OCI-LY7 (cell line): Measurements from ENCODE around the gene STAT5B. TPM values are rescaled to one million over a fixed set of nuclear protein-coding genes. Genes with fewer than 3 reads are reported as not detected.
"Not testable (repeated sequence)": the region's sequence is repeated elsewhere in the genome, so short reads cannot be mapped to it uniquely, and the experiment has no call there.

ENCODE experiments used
- BruUV-seq: library from RNA; stranded (reverse); fragments of 400-500 nt; replicated peaks from 2 replicates; lab custom pipeline; 2021; lab: Mats Ljungman, UMichigan
- CTCF ChIA-PET: fragments of 300-600 bp; sonication (Branson Sonifier 250); formaldehyde crosslinking; loops from one replicate; lab custom pipeline; 2022; ENCODE audit warnings: antibody characterized with exemption; ENCODE audit not compliant: unreplicated experiment; lab: Charles Lee
- POLR2A ChIA-PET: fragments of 300-600 bp; sonication (Branson Sonifier 250); formaldehyde crosslinking; loops from one replicate; lab custom pipeline; 2022; ENCODE audit warnings: antibody characterized with exemption; lab: Charles Lee
- DNase-seq: peaks from one replicate; pipeline ENCODE4 v3.0.0-alpha.2; 2015; ENCODE audit warnings: low spot score
- H2AFZ ChIP-seq: fragments of 200-600 bp; sonication (generic), shearing (Covaris generic); 2 replicates; pipeline ENCODE4 v1.6.1; 2014; ENCODE audit warnings: mild to moderate bottlenecking, antibody characterized with exemption, low read length, moderate library complexity
- H3K27ac ChIP-seq: fragments of 200-600 bp; sonication (generic); 2 replicates; pipeline ENCODE4 v1.5.1; 2014; ENCODE audit warnings: mixed run types, low read depth, mild to moderate bottlenecking, moderate library complexity, low read length, inconsistent platforms; ENCODE audit not compliant: poor library complexity, severe bottlenecking
- H3K36me3 ChIP-seq: fragments of 200-600 bp; sonication (generic); 2 replicates; pipeline ENCODE4 v1.6.1; 2014; ENCODE audit warnings: mild to moderate bottlenecking, antibody characterized with exemption, low read length, moderate library complexity, mixed read lengths; ENCODE audit not compliant: insufficient read depth
- H3K4me1 ChIP-seq: fragments of 200-600 bp; sonication (generic); 2 replicates; pipeline ENCODE4 v1.5.1; 2014; ENCODE audit warnings: mild to moderate bottlenecking, low read length; ENCODE audit not compliant: insufficient read depth, poor library complexity, severe bottlenecking
- H3K4me2 ChIP-seq: fragments of 200-600 bp; sonication (generic); 2 replicates; pipeline ENCODE4 v1.6.1; 2014; ENCODE audit warnings: mild to moderate bottlenecking, low read length
- H3K4me3 ChIP-seq: fragments of 200-600 bp; sonication (generic); 2 replicates; pipeline ENCODE4 v1.5.1; 2014; ENCODE audit warnings: mild to moderate bottlenecking, low read depth, low read length; ENCODE audit not compliant: poor library complexity, severe bottlenecking
- H3K79me2 ChIP-seq: fragments of 200-600 bp; sonication (generic); 2 replicates; pipeline ENCODE4 v1.6.1; 2016; ENCODE audit warnings: low read depth, mild to moderate bottlenecking, low read length, moderate library complexity, mixed read lengths; ENCODE audit not compliant: insufficient read depth
- H3K9me2 ChIP-seq: fragments of 200-600 bp; sonication (generic); 2 replicates; pipeline ENCODE4 v1.6.1; 2016; ENCODE audit warnings: mild to moderate bottlenecking, low read length, mixed read lengths; ENCODE audit not compliant: insufficient read depth
- H3K9me3 ChIP-seq: fragments of 200-600 bp; sonication (generic); 2 replicates; pipeline ENCODE4 v1.6.1; 2014; ENCODE audit warnings: mild to moderate bottlenecking, mixed run types, low read length, mixed read lengths
- H4K20me1 ChIP-seq: fragments of 200-600 bp; sonication (generic); 2 replicates; pipeline ENCODE4 v1.6.1; 2014; ENCODE audit warnings: mild to moderate bottlenecking, antibody characterized with exemption, low read length, moderate library complexity, mixed read lengths; ENCODE audit not compliant: insufficient read depth
- EZH2phosphoT487 ChIP-seq: fragments of 200-600 bp; sonication (generic); IDR thresholded peaks from 2 replicates; pipeline ENCODE4 v1.6.1; 2018; ENCODE audit warnings: low read depth, borderline replicate concordance, mild to moderate bottlenecking, mixed run types, antibody characterized with exemption, low read length, moderate library complexity, mixed read lengths
- intact Hi-C: fragments of 100-400 bp; cut with micrococcal nuclease; formaldehyde crosslinking; loops from one replicate; pipeline ENCODE4 v1.10.0; 2022; ENCODE audit not compliant: unreplicated experiment
- total RNA-seq, 2 experiments: library from RNA; depleted of rRNA in 1 of 2; stranded (reverse); fragments of >200 nt in 1 of 2; shearing (Covaris generic) in 1 of 2; gene quantifications; 2 replicates each; pipeline ENCODE4 v1.2.3, GENCODE V29; 2014 to 2022
- TF ChIP-seq, protein P1 (sequence below): fragments of 200-600 bp; sonication (generic); conservative IDR thresholded peaks from 2 replicates; pipeline ENCODE4 v1.5.1; 2014; ENCODE audit warnings: mild to moderate bottlenecking, antibody characterized with exemption, low read length, moderate library complexity, mixed read lengths

The STAT5B gene
- total RNA-seq, 2 experiments from 2014 or later = 33.3 to 46.7 TPM

DNA sequence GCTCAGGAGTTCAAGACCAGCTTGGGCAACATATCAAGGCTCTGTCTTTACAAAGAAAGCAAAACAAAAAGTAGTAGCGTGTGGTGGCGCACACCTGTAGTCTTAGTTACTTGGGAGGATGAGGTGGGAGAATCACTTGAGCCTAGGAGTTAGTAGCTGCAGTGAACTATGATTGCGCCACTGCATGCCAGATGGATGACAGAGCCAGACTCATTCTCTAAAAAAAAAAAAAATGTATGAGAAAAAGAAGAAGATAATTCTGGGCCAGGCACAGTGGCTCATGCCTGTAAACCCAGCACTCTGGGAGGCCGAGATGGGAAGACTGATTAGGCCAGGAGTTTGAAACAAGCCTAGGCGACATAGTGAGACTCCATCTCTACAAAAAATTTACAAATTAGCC is 28.5 kb downstream of the STAT5B start:
- Histone ChIP-seq H3K9me3 (no peaks in the 10 kb centered on the region; the same call in 1 of the 2 replicates), H3K4me1 (peaks cover 15% of the 10 kb centered on the region), H3K27ac (peak overlapping the region; percentile 59), H3K79me2 (peaks cover 16% of the 10 kb centered on the region; the same call in 1 of the 2 replicates), H4K20me1 (no peaks in the 10 kb centered on the region), H3K4me2 (peak overlapping the region; percentile 63; the same call in 1 of the 2 replicates), H3K9me2 (no peaks in the 10 kb centered on the region), H3K36me3 (0 out of 2 replicates have a peak, but pooled peaks cover 3% of the 10 kb centered on the region), H3K4me3 (no peak overlapping the region), H2AFZ (no peak overlapping the region; the same call in 1 of the 2 replicates)
- ChIA-PET CTCF (no interaction called here), POLR2A (interaction anchor here (0.6 to 1.6 kb wide), 8 partner anchors 11 to 488 kb away, joined by 3 to 7 read pairs (median 4); no protein-coding TSS in a partner anchor)
- no peak for DNase-seq
- intact Hi-C loops = no loop called here
- TF ChIP-seq, protein P1, sequence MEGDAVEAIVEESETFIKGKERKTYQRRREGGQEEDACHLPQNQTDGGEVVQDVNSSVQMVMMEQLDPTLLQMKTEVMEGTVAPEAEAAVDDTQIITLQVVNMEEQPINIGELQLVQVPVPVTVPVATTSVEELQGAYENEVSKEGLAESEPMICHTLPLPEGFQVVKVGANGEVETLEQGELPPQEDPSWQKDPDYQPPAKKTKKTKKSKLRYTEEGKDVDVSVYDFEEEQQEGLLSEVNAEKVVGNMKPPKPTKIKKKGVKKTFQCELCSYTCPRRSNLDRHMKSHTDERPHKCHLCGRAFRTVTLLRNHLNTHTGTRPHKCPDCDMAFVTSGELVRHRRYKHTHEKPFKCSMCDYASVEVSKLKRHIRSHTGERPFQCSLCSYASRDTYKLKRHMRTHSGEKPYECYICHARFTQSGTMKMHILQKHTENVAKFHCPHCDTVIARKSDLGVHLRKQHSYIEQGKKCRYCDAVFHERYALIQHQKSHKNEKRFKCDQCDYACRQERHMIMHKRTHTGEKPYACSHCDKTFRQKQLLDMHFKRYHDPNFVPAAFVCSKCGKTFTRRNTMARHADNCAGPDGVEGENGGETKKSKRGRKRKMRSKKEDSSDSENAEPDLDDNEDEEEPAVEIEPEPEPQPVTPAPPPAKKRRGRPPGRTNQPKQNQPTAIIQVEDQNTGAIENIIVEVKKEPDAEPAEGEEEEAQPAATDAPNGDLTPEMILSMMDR = no peak
- no peak for TF ChIP-seq EZH2phosphoT487
- BruUV-seq = no TSS peak

DNA sequence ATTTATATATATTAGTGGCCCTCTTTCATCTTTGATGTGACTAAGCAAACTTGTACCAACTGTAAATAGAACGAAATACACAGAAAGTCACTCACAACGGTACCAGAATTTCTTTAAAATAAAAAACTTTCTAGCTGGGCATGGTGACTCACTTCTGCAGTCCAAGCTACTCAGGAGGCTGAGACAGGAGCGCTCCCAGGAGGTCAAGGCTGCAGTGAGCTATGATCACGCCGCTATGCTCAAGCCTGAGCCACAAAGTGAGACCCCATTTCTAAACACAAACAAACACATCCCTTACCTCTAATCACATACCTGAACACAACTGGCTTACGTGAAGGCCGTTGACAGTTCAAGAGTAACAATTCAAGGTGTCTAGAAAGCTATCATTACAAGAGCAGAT is 29.7 kb downstream of the STAT5B start:
- TF ChIP-seq, protein P1 = no peak
- TF ChIP-seq EZH2phosphoT487 = no peak
- Histone ChIP-seq H3K79me2 (peaks cover 16% of the 10 kb centered on the region; the same call in 1 of the 2 replicates), H3K4me3 (no peak overlapping the region), H2AFZ (no peak overlapping the region), H3K4me1 (peaks cover 15% of the 10 kb centered on the region), H3K36me3 (0 out of 2 replicates have a peak, but pooled peaks cover 3% of the 10 kb centered on the region), H4K20me1 (no peaks in the 10 kb centered on the region), H3K9me2 (no peaks in the 10 kb centered on the region), H3K27ac (no peak overlapping the region), H3K9me3 (no peaks in the 10 kb centered on the region; the same call in 1 of the 2 replicates), H3K4me2 (no peak overlapping the region)
- ChIA-PET POLR2A (no interaction called here), CTCF (interaction anchor here (0.5 kb wide), 1 partner anchor 24 kb away, joined by 5 read pairs; no protein-coding TSS in a partner anchor)
- BruUV-seq = no TSS peak
- DNase-seq = no peak
- intact Hi-C loops = no loop called here

DNA sequence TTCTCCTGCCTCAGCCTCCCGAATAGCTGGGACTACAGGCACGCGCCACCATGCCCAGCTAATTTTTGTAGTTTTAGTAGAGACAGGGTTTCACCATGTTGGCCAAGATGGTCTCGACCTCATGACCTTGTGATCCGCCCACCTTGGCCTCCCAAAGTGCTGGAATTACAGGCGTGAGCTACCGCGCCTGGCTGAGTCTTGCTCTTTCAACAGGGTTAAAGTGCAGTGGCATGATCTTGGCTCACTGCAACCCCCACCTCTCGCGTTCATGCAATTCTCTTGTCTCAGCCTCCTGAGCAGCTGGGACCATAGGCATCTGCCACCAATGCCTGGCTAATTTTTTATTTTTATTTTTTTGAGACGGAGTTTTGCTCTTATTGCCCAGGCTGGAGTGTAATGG is 31.0 kb downstream of the STAT5B start:
- peaks cover 15% of the 10 kb centered on the region for H3K4me1 ChIP-seq
- H2AFZ ChIP-seq, H4K20me1 ChIP-seq, intact Hi-C loops, H3K9me2 ChIP-seq, CTCF ChIA-PET, H3K27ac ChIP-seq, BruUV-seq, H3K9me3 ChIP-seq, H3K36me3 ChIP-seq, DNase-seq, H3K4me3 ChIP-seq, H3K4me2 ChIP-seq: not testable (repeated sequence)
- H3K79me2 ChIP-seq = peaks cover 16% of the 10 kb centered on the region; the same call in 1 of the 2 replicates
- POLR2A ChIA-PET = interaction anchor here (0.6 to 0.7 kb wide), 2 partner anchors 13 to 333 kb away, joined by 3 read pairs; no protein-coding TSS in a partner anchor

DNA sequence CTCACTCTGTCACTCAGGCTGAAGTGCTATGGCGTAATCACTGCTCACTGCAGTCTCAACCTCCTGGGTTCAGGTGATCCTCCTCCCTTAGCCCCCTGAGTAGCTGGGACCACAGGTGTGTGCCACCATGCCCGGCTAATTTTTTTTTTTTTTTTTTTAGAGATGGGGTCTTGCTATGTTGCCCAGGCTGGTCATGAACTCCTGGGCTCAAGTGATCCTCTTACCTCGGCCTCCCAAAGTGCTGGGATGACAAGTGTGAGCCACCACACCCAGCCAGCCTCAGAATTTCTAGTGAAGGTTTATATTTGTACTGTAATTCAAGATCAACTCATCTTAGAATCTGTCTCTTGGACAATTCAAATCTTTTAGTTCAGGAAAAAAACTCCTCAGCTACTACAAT is 32.1 kb downstream of the STAT5B start:
- H3K4me2 ChIP-seq, CTCF ChIA-PET, DNase-seq, H3K27ac ChIP-seq, H3K9me2 ChIP-seq, BruUV-seq, H2AFZ ChIP-seq, H3K4me3 ChIP-seq, intact Hi-C loops, H4K20me1 ChIP-seq, H3K9me3 ChIP-seq, H3K36me3 ChIP-seq: not testable (repeated sequence)
- Histone ChIP-seq H3K79me2 (peaks cover 11% of the 10 kb centered on the region; the same call in 1 of the 2 replicates), H3K4me1 (peaks cover 11% of the 10 kb centered on the region)
- POLR2A ChIA-PET = interaction anchor here (0.8 kb wide), 1 partner anchor 46 kb away, joined by 5 read pairs; no protein-coding TSS in a partner anchor
